ENCODE results near the gene KLHDC3. TPM values are rescaled to one million over a fixed set of nuclear protein-coding genes. Genes with fewer than 3 reads are reported as not detected.

Gene KLHDC3
- total and polyA plus RNA-seq, 2 of the 13 experiments (the other 11 are each of a cell fraction or from before 2014, with no cell fraction given), result 78.3 to 91.5 TPM

GRCh38 chr6:43035495-43036194, 21.6 kb downstream of the KLHDC3 start (continued):
- TF ChIP-seq E2F5 (CRISPR knock-in tag; conservative IDR thresholded peaks at IDR 0.05), result no peak
- TF ChIP-seq HDAC1 (CRISPR knock-in tag; IDR thresholded peaks at IDR 0.05), result 0 out of 2 replicates have a peak, but pooled peaks have one; percentile 22
- TF ChIP-seq PATZ1 (CRISPR knock-in tag; IDR thresholded peaks at IDR 0.05), result peak; percentile 66
- TF ChIP-seq ZNF816 (CRISPR knock-in tag; IDR thresholded peaks at IDR 0.05; ENCODE audit: borderline replicate concordance), result no peak
- TF ChIP-seq SKIL (CRISPR knock-in tag; IDR thresholded peaks at IDR 0.05; ENCODE audit: borderline replicate concordance), result no peak
- no peak for TF ChIP-seq NFE2 (CRISPR knock-in tag; IDR thresholded peaks at IDR 0.05)
- no peak for TF ChIP-seq KDM5A (IDR thresholded peaks at IDR 0.05; ENCODE audit: borderline replicate concordance, low read length)
- no peak for TF ChIP-seq ZNF124 (CRISPR knock-in tag; IDR thresholded peaks at IDR 0.05)
- TF ChIP-seq REPIN1 (CRISPR knock-in tag; IDR thresholded peaks at IDR 0.05; ENCODE audit: borderline replicate concordance, low read depth), result no peak
- no peak for TF ChIP-seq MTA3 (CRISPR knock-in tag; IDR thresholded peaks at IDR 0.05)
- TF ChIP-seq ZKSCAN5 (CRISPR knock-in tag; IDR thresholded peaks at IDR 0.05), result no peak
- 0 out of 2 replicates have a peak, but pooled peaks have one; percentile 16 for TF ChIP-seq SALL1 (CRISPR knock-in tag; IDR thresholded peaks at IDR 0.05)
- no peak for TF ChIP-seq KIAA2018 (CRISPR knock-in tag; IDR thresholded peaks at IDR 0.05; ENCODE audit: borderline replicate concordance)
- no peak for TF ChIP-seq CCAR2 (optimal IDR thresholded peaks at IDR 0.05; ENCODE audit: low read depth, low read length)
